ENCODE data around the gene ZFAND3. TPM values are rescaled to one million over a fixed set of nuclear protein-coding genes. Genes with fewer than 3 reads are reported as not detected.

Gene ZFAND3
- total and polyA plus RNA-seq, 2 donors (not counting 1 experiment from before 2014, with no cell fraction given) = 21.5 to 40.8 TPM

GRCh38 chr6:37974381-37974780 lies 154.9 kb downstream of the ZFAND3 start:
- H3K4me3 ChIP-seq (replicated peaks in 1 of 4; ENCODE audit: control extremely low read depth in 1 of 4, insufficient read depth in 1 of 4, low read depth in 3 of 4, low read length in 4 of 4) = no peak overlapping the region
- no peaks in the 10 kb centered on the region for H3K27me3 ChIP-seq (ENCODE audit: control insufficient read depth, insufficient read depth, low read length)
- H3K36me3 ChIP-seq (ENCODE audit: control insufficient read depth, insufficient read depth, low read length) = no peaks in the 10 kb centered on the region
- no peaks in the 10 kb centered on the region for H3K9me3 ChIP-seq (ENCODE audit: control insufficient read depth, insufficient read depth, low read depth, low read length)
- H3K4me1 ChIP-seq (ENCODE audit: control insufficient read depth, extremely low read depth, insufficient read depth, low read length) = no peaks in the 10 kb centered on the region
- H3K4me2 ChIP-seq (ENCODE audit: extremely low read depth, insufficient read depth, low read length) = no peak overlapping the region
- DNase-seq (ENCODE audit: low read depth in 2 of 2) = no peak
- no peak overlapping the region for H3K27ac ChIP-seq (ENCODE audit: insufficient read depth, low read length)
- H4K20me1 ChIP-seq (ENCODE audit: control insufficient read depth, extremely low read depth, insufficient read depth, low read length) = no peaks in the 10 kb centered on the region
- H3K9ac ChIP-seq (ENCODE audit: insufficient read depth, low read length) = no peak overlapping the region
- TF ChIP-seq EZH2 (IDR thresholded peaks at IDR 0.05; ENCODE audit: low read length, missing control alignments) (no peak), CTCF (conservative IDR thresholded peaks at IDR 0.05 in 1 of 2, IDR thresholded peaks at IDR 0.05 in 1 of 2; ENCODE audit: low read depth in 1 of 2, low read length in 2 of 2) (no peak)
- H2AFZ ChIP-seq (ENCODE audit: low read length) = no peak overlapping the region
- peaks cover 40% of the 10 kb centered on the region for H3K79me2 ChIP-seq (ENCODE audit: control insufficient read depth, insufficient read depth, low read length)

GRCh38 chr6:37974943-37975342 lies 155.4 kb downstream of the ZFAND3 start:
- H3K27ac ChIP-seq (ENCODE audit: insufficient read depth, low read length) = no peak overlapping the region
- H3K9ac ChIP-seq (ENCODE audit: insufficient read depth, low read length) = no peak overlapping the region
- H3K4me3 ChIP-seq (replicated peaks in 1 of 4; ENCODE audit: control extremely low read depth in 1 of 4, insufficient read depth in 1 of 4, low read depth in 3 of 4, low read length in 4 of 4) = no peak overlapping the region
- H3K36me3 ChIP-seq (ENCODE audit: control insufficient read depth, insufficient read depth, low read length) = no peaks in the 10 kb centered on the region
- no peaks in the 10 kb centered on the region for H4K20me1 ChIP-seq (ENCODE audit: control insufficient read depth, extremely low read depth, insufficient read depth, low read length)
- no peaks in the 10 kb centered on the region for H3K4me1 ChIP-seq (ENCODE audit: control insufficient read depth, extremely low read depth, insufficient read depth, low read length)
- H3K79me2 ChIP-seq (ENCODE audit: control insufficient read depth, insufficient read depth, low read length) = peaks cover 44% of the 10 kb centered on the region
- no peak for DNase-seq (ENCODE audit: low read depth in 2 of 2)
- H2AFZ ChIP-seq (ENCODE audit: low read length) = no peak overlapping the region
- TF ChIP-seq CTCF (conservative IDR thresholded peaks at IDR 0.05 in 1 of 2, IDR thresholded peaks at IDR 0.05 in 1 of 2; ENCODE audit: low read depth in 1 of 2, low read length in 2 of 2) (no peak), EZH2 (IDR thresholded peaks at IDR 0.05; ENCODE audit: low read length, missing control alignments) (no peak)
- H3K9me3 ChIP-seq (ENCODE audit: control insufficient read depth, insufficient read depth, low read depth, low read length) = no peaks in the 10 kb centered on the region
- no peak overlapping the region for H3K4me2 ChIP-seq (ENCODE audit: extremely low read depth, insufficient read depth, low read length)
- no peaks in the 10 kb centered on the region for H3K27me3 ChIP-seq (ENCODE audit: control insufficient read depth, insufficient read depth, low read length)

GRCh38 chr6:37977715-37978114 lies 158.2 kb downstream of the ZFAND3 start:
- H3K4me1 ChIP-seq (ENCODE audit: control insufficient read depth, extremely low read depth, insufficient read depth, low read length) = no peaks in the 10 kb centered on the region
- H2AFZ ChIP-seq (ENCODE audit: low read length) = no peak overlapping the region
- H3K4me3 ChIP-seq (replicated peaks in 1 of 4; ENCODE audit: control extremely low read depth in 1 of 4, insufficient read depth in 1 of 4, low read depth in 3 of 4, low read length in 4 of 4) = no peak overlapping the region
- peaks cover 3% of the 10 kb centered on the region for H4K20me1 ChIP-seq (ENCODE audit: control insufficient read depth, extremely low read depth, insufficient read depth, low read length)
- no peak overlapping the region for H3K27ac ChIP-seq (ENCODE audit: insufficient read depth, low read length)
- DNase-seq (ENCODE audit: low read depth in 2 of 2) = no peak
- TF ChIP-seq CTCF (conservative IDR thresholded peaks at IDR 0.05 in 1 of 2, IDR thresholded peaks at IDR 0.05 in 1 of 2; ENCODE audit: low read depth in 1 of 2, low read length in 2 of 2) (no peak), EZH2 (IDR thresholded peaks at IDR 0.05; ENCODE audit: low read length, missing control alignments) (no peak)
- no peak overlapping the region for H3K4me2 ChIP-seq (ENCODE audit: extremely low read depth, insufficient read depth, low read length)
- no peaks in the 10 kb centered on the region for H3K27me3 ChIP-seq (ENCODE audit: control insufficient read depth, insufficient read depth, low read length)
- no peaks in the 10 kb centered on the region for H3K36me3 ChIP-seq (ENCODE audit: control insufficient read depth, insufficient read depth, low read length)
- no peaks in the 10 kb centered on the region for H3K9me3 ChIP-seq (ENCODE audit: control insufficient read depth, insufficient read depth, low read depth, low read length)
- no peak overlapping the region for H3K9ac ChIP-seq (ENCODE audit: insufficient read depth, low read length)
- peaks cover 61% of the 10 kb centered on the region for H3K79me2 ChIP-seq (ENCODE audit: control insufficient read depth, insufficient read depth, low read length)

All from fibroblast of lung (primary cell).